HepG2 (cell line): Measurements from ENCODE around the gene PLCXD1. TPM values are rescaled to one million over a fixed set of nuclear protein-coding genes. Genes with fewer than 3 reads are reported as not detected.

Experiments
- AGO2 ChIP-seq: fragments of 200-400 bp; formaldehyde crosslinking; optimal IDR thresholded peaks from 2 replicates; pipeline ENCODE3; 2017; ENCODE audit warnings: mild to moderate bottlenecking, low read depth, low read length, moderate library complexity
- BHLHE40 ChIP-seq: IDR thresholded peaks from 2 replicates; pipeline ENCODE4 v1.6.1; 2011; ENCODE audit warnings: low read length, improper control_type of control experiment
- CCDC6 ChIP-seq: sonication (generic); formaldehyde crosslinking; IDR thresholded peaks from 2 replicates; pipeline ENCODE4 v1.8.1; 2022; ENCODE audit warnings: mild to moderate bottlenecking, missing genetic modification reagents, moderate library complexity
- DMTF1 ChIP-seq: sonication (generic); formaldehyde crosslinking; IDR thresholded peaks from 2 replicates; pipeline ENCODE4 v1.4.0; 2020; ENCODE audit warnings: mild to moderate bottlenecking, missing genetic modification reagents
- IKZF1 ChIP-seq: fragments of 450-650 bp; IDR thresholded peaks from 2 replicates; pipeline ENCODE4 v1.7.1; 2016
- IRF1 ChIP-seq: sonication (generic); formaldehyde crosslinking; IDR thresholded peaks from 2 replicates; pipeline ENCODE4 v1.4.0; 2020; ENCODE audit warnings: low read depth, mild to moderate bottlenecking, missing genetic modification reagents
- POLR2A ChIP-seq, 2 experiments: IDR thresholded peaks; 2 replicates each; pipeline ENCODE4 v1.6.1; 2011; ENCODE audit warnings: low read depth in 2 of 2, low read length in 2 of 2, mild to moderate bottlenecking in 1 of 2, moderate library complexity in 1 of 2; ENCODE audit not compliant: insufficient read depth in 1 of 2
- SMAD1 ChIP-seq: sonication (generic); formaldehyde crosslinking; IDR thresholded peaks from 2 replicates; pipeline ENCODE4 v1.4.0; 2020; ENCODE audit warnings: missing genetic modification reagents, low read depth, mild to moderate bottlenecking, borderline replicate concordance
- SNAPC4 ChIP-seq: sonication (generic); formaldehyde crosslinking; IDR thresholded peaks from 2 replicates; pipeline ENCODE4 v1.4.0; 2020; ENCODE audit warnings: mild to moderate bottlenecking, missing genetic modification reagents
- ZNF362 ChIP-seq: sonication (generic); formaldehyde crosslinking; IDR thresholded peaks from 2 replicates; pipeline ENCODE4 v1.4.0; 2020; ENCODE audit warnings: missing genetic modification reagents, mild to moderate bottlenecking, borderline replicate concordance
- ZNF549 ChIP-seq: sonication (generic); formaldehyde crosslinking; IDR thresholded peaks from 2 replicates; pipeline ENCODE4 v1.5.0; 2020; ENCODE audit warnings: missing genetic modification reagents
- ZNF646 ChIP-seq: sonication (generic); formaldehyde crosslinking; IDR thresholded peaks from 2 replicates; pipeline ENCODE4 v1.9.0; 2021; ENCODE audit warnings: mild to moderate bottlenecking, missing genetic modification reagents
- polyA plus RNA-seq, 8 experiments: library from polyadenylated mRNA; depleted of rRNA in 3 of 8; stranded (reverse) in 7 of 8; unstranded in 1 of 8; fragments of >200 nt; fragmentation: Illumina TruSeq in 4 of 8; extraction: Trizol in 4 of 8; gene quantifications; 2 replicates each; pipeline versions ENCODE4 v1.2.1 to v1.2.3, GENCODE V29; 2011 to 2016; ENCODE audit warnings: low read depth in 4 of 8, missing spikeins in 1 of 8, mixed read lengths in 1 of 8; ENCODE audit not compliant: insufficient read depth in 1 of 8
- total RNA-seq, 5 experiments: library from RNA; depleted of rRNA; stranded (reverse); fragments of >200 nt; fragmentation: Illumina TruSeq; extraction: Trizol; gene quantifications; 2 replicates each; pipeline ENCODE4 v1.2.3, GENCODE V29; 2016; ENCODE audit warnings: low read depth in 1 of 5

The PLCXD1 gene
- total and polyA plus RNA-seq, 2 of the 13 experiments (the other 11 are each of a cell fraction or from before 2014, with no cell fraction given) = 87.7 to 153 TPM

- TF ChIP-seq DMTF1 (CRISPR knock-in tag) (no peak), AGO2 (peak; percentile 68), SMAD1 (CRISPR knock-in tag) (no peak; the same call in 1 of the 2 replicates), ZNF646 (CRISPR knock-in tag) (no peak; the same call in 1 of the 2 replicates), POLR2A (IDR thresholded peaks at IDR 0.05; ENCODE audit: insufficient read depth in 1 of 2, low read depth in 2 of 2, low read length in 2 of 2) (0 out of 4 replicates have a peak, but pooled peaks of 1 of the 2 experiments have one; percentile 39), BHLHE40 (peak; percentile 99), SNAPC4 (CRISPR knock-in tag) (no peak), ZNF549 (CRISPR knock-in tag) (no peak), IKZF1 (no peak), ZNF362 (CRISPR knock-in tag) (no peak), CCDC6 (CRISPR knock-in tag) (no peak), IRF1 (CRISPR knock-in tag) (no peak; the same call in 1 of the 2 replicates)
Observed at GRCh38 chrX:318739-319578, 37.8 kb downstream of the PLCXD1 start, which contains the start of gene GTPBP6 (continued).
